Kasumi-1 (cell line): Measurements from ENCODE around the gene PICK1.

Experiments used
- DNase-seq, 2 experiments: peaks; one replicate each; lab custom pipeline; 2025; lab: John Stamatoyannopoulos, UW

PICK1 gene

DNA sequence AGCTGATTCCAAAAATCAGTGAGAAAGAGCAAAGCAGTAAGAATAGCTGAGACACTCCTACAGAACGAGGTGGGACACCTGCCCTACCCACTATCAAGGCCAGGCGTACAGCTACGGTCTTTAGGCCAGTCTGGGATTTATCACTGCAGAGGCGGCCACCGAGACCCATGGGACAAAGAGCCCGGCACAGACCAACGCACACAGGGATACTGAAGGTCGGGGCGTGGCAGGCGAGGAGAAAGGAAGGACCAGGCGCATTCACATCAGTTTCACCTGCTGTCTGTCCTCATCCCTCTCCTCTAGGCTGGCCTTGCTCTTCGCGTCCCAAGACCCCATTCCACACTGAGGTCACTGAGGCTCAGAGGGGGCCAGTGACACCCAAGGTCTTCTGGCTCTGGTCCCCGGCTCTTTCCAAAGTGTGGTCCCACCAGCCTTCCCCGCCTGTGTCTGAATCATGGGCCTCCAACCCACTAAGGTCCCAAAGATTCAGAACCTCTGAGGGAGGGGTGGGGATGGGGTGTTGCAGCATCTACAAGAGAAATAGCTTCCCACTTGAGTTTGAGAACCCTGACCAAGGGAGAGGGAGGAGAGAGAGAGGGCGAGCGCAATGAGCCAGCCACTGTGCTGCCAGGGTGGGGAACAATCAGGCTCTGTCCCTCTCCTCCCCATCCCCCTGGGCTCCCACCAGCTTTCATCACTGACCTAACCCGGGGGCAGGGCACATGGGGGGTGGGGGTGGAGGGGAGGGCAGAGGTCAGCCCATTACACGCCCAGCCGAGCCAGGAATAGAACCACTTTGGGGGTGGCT lies 7.2 kb upstream of the PICK1 start:
- no peak for DNase-seq

DNA sequence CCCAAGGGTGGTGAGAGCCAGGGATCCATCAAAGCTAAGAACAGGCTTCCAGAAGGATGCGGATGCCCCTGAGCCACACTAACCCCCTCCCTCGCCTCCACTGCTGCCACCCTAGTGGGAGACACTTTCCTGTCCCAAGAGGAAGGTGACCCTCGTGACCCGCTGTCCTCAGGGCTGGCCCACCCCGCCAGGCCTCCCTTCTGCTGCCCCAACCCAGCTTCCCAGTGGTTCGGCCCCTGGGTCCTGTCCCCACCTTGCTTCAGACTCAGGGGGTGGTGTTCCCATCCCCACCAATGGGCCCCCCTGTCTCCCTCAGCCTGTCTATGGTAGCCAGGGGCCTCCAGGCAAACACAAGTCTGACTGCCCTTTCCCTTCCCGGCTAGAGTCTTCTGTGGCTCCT lies 6.5 kb upstream of the PICK1 start:
- no peak for DNase-seq

DNA sequence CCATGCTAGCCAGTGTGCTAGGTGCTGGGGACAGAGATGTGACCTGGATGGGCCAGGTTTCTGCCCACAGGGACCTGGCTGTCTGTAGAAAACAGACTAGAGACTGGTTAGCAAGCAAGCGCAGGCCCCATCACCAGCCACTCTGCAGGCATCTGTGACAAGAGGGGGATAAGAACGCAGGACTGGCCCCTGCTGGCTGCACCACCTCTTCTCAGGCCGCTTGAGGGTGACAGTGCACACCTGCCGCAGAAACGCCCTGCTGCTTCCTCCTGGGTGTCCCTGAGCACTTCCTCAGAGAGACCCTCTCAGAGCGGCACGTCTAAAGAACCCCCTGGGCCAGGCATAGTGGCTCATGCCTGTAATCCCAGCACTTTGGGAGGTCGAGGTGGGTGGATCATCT lies 5.9 kb upstream of the PICK1 start:
- DNase-seq = no peak

DNA sequence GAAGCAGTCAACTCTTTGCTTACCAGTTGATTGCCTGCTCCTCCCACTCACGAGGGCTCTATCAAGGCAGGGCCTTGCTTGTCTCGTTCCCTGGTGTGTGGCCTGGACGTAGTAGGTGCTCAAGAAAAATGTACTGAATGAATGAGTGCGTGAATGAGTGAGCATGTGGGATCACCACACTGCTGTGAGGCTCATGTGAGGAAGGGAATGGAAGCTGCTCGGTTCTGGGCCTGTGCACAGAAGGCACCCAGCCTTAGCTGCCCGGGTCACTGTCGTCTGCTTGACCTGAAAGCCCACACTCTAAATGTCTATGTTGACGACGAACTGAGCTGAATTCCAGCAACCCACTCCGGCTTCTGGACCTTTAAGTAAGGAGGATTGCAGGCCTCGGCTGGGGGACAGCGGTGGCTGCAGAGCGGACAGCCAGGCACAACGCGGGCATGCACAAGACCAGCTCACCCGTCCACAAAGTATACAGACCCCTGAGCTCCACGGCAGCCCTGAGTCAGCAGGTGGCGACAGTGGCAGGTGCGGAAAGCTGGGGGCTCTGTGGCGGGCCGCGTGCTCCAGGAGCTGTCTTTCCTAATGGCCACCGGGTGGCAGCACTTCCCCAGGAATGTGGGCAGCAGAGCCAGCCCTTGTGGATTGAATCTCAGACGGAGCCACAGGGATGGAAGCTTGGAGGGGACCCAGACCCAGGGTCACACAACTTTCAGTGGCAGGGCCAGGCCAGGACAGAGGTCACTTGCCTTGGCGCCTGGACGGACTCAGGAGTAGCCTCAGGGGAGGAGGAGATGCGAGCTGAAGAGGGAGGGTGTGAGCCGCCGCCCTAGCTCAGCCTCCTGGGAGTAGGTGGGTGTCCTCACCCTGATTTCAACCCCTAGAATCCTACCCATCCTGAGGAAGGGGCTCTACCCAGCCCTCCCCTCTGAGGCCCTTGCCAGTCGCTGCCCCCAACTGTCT lies 5.0 kb upstream of the PICK1 start:
- DNase-seq = peak; percentile 70 to 81

DNA sequence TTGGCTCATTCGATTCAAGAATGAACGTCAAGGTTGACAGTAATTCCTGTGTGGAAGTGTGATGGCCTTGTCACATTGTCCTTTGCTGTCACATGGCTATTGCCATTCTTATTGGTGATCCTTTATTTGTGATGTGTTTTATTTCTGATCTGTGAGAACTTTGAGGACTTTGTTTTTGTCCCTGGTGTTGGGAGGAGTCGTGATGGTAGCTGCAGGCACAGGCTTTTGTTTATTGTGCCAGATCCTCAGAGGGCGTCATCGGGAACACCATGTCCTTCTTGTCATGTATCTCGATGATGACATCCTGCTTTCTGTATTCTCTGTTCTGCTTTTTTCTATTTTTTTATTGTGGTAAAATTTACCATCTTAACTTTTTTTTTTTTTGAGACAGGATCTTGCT lies 5.6 kb downstream of the PICK1 start:
- no peak for DNase-seq

DNA sequence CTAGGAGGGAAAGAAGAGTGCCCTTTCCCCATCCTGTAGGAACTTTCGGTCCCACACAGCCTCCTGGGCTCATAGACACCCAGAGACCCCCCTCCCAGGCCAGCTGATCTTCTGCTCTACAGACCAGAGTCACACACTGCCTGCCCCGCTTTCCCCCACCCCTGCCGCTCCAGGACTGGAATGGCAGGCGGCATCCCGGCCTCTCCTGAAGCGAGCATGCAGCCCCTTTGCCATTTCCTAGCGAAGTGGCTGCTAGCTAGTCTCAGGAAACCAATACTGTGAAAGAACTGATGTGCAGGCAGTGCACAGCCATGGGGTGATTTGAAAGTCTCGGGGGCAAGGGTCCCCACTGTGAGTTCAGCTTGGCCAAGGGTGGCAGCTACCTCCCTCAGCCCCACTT lies 8.3 kb downstream of the PICK1 start:
- no peak for DNase-seq

DNA sequence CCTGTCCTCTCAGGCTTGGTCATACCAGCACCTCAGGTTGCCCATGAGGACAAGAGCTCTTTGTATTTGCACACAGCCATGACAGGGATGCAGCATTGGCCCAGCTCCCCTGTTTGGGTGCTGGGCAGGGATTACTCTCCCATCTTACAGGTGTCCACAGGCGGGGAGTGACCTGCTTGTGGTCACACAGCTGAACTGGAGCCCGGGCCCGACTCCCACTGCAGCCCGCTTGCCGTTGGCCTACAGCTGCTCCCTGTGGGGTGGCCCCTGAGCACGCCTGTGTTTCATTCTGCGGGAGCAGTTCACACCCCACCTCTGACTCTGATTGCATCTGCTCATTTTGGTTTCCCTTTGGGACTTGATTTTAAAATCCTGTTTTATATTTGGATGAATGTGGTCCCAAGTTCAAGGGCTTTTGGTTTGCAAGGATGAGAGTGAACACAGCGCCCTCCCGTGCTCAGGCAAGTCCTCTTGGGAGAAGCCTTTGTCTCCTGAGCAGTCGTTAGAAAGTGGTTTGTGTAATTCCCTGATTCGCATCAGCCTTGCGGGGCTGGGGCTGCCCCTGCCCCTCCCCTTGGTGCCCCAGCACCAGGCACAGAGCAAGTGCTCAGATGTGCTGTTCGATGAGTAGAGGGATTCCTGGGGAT lies 9.3 kb downstream of the PICK1 start:
- no peak for DNase-seq

DNA sequence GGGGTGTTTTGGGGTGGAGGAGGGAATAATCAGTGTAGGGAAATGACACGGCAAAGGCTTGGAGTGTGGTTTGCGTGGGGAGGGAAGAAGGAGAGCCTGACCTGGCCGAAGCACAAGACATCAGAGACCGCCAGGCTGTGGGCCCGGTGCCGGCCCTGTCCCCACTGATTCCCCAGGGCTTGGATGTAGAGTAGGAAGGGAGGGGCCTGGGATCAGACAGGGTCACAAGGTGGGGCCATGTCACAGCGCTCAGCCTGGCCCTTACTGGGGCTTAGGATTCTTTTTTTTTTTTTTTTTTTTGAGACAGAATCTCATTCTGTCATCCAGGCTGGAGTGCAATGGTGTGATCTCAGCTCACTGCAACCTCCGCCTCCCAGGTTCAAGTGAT lies 9.8 kb downstream of the PICK1 start:
- no peak for DNase-seq

DNA sequence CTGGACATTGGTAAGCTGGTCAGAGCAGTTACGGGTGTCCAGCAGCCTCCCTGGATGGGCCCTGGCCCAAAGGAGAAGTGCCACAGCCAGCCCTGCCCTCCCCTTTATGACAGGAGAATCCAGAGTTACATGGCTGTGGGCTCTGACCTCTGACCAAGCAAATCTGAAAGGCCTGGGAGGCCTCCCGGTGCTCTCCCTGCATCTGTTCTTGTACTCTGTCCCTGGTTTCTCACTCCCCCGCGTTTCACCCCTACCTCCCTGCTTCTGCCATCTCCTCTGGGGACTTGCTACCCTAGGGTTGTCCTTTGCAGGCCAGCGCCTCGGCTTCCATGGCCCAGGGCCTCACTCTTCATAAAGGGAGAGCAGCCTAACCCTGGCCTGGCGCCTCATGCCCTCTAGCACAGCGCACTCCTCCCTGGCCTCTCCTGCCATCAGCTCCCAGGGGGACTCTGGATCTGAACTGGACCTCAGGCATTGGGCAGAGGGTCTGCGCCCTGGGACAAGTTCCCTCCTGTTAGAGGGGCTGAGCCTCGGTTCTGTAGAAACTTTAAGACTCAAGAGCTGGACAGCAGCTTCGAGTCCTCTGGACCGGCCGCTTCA lies 10.7 kb downstream of the PICK1 start:
- DNase-seq = no peak

DNA sequence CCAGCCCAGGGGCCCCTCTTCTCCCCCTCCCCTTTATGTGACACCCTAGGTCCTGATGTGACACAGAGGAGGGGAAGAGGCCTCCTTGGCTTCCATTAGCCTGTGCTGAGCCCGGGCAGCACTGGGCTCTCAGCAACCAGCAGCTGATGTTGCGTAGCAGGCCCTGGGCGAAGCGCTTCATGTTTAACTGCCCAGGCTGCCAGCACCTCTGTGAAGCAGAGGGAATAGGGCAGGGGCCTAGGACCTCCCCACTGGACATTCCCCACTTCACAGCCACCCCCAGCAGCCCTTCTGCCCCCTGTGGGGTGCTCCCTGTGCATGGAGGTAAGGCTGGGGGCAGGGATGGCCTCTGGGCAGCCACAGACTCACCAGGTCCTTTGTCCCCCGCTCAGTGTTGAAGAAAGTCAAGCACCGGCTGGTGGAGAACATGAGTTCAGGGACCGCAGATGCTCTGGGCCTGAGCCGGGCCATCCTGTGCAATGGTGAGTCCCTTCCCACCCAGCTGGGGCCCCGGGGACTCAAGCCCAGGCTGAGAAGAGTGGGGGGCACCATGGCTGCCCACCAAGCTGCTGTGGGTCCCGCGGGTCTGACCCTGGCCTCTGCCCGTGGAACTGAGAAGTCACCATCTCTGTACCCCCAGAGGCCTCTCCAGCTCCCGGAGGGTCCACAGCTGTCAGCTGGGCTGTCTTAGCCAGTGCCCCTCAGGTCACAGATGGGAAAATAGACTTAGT lies 11.6 kb downstream of the PICK1 start:
- no peak for DNase-seq

DNA sequence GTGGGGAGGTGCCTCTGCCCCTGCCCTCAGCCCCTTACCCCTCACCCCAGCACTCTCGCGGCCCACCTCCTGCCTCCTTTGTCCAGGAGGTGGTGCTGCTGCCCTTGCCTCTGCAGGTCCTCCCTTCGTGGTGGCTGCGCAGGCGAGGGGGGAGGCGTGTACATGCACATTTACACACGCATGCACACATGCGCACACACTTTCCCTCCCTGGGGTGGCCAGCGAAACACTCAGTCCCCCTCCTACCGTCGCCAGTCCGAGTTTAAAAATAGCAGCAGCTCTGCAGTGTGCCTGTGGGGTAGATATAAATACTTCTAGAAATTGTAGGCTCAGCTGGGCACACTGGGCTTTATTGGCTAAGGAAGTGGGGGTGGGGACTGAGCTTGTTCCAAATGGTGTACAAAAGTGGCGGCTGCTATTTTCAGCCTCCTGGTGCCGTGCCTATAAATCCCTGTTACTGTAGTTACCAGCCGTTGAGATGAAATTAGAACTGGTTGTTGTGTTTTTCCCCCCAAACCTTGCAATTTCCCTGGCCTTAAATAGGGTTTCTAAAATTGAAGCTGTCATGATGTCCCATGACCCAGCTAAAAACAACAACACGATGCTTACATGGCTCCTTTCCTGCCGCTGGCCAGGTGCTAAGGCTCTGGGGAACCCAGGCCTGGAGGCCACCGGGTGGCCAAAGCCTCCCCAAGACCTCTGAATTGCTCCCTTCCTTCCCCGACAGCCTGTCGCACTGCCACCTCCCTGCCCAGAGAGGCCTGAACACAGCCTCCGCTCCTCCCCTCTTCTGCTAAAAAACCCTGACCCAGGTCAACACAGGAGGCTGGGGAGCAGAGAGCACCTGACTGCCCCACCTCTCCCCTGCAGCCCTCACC lies 12.4 kb downstream of the PICK1 start:
- DNase-seq = peak; percentile 63 to 64

DNA sequence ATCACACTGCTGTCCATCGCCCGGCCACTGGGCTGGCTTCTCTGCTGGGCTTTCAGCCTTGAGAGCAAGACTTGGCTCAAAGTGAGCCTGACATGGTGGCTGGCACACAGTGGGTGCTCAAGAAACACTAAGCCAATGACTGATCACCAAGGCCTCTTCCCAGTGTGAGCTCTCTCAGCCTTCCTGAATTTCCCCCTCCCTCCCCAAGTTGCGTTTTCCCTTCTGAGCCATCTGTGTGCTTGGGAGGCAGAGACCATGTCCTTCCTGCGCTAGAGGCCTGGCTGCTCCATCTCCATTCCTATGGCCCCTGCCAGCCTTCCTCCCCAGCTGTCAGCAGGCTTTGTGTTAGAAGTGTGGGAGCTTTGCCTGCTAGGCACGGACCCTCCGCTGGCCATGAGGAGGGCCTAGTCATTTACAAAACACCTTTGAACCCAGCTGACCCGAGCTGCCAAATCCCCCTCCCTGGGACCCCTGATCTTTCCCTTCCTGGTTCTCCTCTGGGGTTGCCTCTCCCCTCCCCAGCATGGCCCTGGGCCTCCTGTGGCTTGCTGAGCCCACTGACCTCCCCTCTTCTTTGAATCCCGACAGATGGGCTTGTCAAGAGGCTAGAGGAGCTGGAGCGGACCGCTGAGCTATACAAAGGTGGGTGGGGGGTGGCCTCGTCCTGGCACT lies 13.2 kb downstream of the PICK1 start:
- no peak for DNase-seq

DNA sequence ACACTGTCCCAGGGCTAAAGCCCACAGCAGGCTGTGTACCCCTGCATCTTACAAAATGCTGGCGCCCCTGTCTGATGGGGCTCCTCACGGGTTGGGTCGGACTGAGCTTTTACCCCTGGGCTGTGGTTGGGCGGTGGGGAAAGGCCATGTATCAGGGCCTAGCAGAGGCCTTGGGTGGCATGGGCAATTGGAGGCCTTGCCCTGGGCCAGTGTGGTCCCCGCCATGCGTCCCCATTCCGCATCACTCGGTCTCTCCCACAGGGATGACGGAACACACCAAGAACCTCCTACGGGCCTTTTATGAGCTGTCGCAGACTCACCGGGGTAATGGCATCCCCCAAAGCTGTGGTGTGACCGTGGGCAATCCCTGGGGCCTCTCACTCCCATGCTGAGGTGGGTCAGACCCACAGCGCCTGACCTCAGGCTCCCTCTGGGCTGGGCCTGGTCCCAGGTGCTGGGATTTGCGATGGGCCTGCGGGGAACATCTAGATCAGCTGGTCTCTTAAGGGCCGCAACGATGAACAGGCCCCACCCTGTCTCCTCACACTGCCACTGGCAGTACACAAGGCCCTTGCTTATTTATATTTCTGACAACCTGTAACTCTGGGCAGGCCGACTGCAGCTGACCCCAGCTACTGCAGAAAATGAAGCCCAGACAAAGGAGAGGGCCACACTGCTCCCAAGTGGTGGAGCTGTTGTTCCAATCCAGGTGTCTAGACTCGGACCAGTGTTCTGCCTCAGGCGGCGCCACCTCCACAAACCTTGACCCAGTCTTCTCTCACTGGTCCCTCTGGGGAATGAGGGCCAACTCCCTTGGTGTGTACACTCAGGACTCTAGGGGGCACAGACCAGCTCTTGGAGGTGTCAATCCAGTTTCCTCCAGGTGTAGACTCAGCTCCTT lies 14.5 kb downstream of the PICK1 start:
- DNase-seq = no peak

DNA sequence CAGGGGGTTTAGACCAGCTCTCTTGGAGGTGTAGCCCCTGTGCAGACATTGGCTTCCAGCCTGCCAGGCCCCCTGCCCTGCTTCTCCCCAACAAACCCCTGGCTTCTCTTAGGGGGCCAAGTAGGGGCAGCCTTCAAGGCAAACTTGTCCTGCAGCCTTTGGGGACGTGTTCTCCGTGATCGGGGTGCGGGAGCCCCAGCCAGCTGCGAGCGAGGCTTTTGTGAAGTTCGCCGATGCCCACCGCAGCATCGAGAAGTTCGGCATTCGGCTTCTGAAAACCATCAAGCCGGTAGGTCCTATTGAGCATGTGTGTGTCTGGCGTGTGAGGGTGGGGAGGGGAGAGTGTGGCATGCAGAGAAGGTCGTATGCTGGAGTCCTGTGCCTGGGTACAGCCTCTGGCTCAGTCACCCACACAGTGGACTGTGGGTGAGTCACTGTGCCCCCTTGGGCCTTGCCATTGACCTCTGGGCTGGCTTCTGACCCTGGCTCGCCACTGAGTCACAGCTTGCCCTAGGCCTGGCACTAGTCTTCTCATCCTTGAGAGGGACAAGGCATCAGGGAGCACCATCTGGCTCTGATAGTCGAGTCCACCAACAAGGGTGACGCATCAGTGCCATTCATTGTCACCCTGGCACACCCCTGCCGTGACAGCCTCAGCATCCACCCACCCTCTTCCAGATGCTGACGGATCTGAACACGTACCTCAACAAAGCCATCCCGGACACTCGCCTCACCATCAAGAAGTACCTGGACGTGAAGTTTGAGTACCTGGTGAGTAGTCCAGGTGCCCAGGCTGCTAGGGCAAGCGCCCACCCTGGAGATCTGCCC lies 15.3 kb downstream of the PICK1 start:
- no peak for DNase-seq

DNA sequence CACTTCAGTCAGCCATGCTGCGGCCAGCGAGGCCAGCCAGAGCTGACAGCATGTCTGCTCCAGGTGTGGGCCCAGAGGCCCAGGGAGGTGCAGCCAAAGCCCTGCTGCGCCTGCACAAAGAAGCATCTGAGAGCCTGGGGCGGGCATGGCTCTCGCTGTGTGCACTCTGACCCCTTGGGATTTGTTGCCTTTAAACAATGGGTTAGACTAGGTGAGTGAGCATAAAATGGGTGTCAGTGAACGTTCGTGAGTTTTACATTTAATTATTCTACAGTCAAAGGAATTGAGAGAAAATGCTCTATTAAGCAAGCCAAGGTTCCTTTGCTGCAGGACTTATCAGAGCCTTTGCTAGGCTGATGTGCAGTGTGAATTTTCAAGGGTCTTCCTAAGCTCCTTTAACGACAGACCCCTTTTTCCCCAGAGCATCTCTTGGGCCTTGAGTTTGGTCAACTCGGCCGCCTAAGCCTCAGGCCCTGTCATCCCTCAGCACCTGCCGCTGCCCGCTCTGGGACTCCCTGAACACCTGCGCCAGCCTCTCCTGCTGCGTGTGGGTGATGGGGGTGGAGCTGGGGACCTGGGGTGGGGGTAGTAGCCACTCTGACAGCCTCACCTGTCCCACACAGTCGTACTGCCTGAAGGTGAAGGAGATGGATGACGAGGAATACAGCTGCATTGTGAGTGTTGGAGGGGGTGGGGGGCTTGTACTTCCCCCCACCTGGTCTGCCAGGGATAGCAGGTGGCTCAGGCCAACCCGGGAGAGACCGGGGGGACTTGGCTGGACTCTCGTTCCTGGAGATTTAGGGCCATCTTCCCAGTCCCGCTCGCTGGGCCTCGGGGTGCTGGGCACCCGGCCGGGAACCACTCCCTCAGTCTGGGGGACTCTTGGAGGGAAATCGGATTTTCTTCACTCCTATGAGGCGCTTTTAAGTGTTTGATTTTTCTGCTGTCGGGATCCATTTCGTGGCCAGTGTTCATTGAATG lies 16.2 kb downstream of the PICK1 start:
- DNase-seq = no peak

DNA sequence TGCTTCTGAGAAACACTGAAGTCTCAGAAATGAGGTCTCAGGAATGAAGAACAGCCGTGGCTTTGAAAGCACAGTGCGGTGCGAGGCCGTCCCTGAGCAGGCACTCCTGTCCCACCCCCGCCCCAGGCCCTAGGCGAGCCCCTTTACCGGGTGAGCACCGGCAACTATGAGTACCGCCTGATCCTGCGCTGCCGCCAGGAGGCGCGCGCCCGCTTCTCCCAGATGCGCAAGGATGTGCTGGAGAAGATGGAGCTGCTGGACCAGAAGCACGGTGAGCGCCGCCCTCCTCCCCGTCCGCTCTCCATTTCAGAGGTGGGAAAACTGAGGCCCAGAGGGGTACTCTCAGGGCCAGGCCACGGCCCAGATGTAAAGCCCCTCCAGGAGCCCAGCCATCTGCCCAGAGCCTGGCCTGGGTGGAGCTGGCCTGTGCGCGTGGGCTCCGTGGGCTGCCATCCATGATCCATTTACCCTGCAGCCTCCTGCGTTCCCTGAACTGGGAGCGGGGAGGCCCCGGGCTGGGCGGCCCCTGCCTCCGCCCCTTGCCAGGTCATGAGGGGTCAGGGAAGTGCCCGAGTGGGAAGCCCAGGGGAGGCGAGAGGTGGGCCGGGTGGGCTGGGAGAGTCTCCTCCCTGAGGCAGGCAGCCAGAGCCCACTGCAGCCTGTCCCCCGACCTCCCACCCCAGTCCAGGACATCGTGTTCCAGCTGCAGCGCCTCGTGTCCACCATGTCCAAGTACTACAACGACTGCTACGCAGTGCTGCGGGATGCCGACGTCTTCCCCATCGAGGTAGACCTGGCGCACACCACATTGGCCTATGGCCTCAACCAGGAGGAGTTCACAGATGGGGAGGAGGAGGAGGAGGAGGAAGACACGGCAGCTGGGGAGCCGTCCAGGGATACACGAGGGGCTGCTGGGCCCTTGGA lies 17.2 kb downstream of the PICK1 start:
- DNase-seq = no peak
